GM18858 (cell line): ENCODE measurements around the gene MARS2.
"Not testable (repeated sequence)": the region's sequence is repeated elsewhere in the genome, so short reads cannot be mapped to it uniquely, and the experiment has no call there.

Experiments
- ATAC-seq: cut with Tn5 transposase; IDR thresholded peaks from one replicate; pipeline ENCODE4 v1.9.1; 2021; ENCODE audit not compliant: unreplicated experiment

The MARS2 gene

GRCh38 chr2:197705121-197705911 lies at the start of gene MARS2:
Gene MARS2 (plus strand): TSS chr2:197705369. CDS start chr2:197705406, 37 bp downstream.
- ATAC-seq = peak; percentile 77

- ATAC-seq = no peak
Observed at GRCh38 chr2:197657562-197657961, 47.6 kb upstream of the MARS2 start.

GRCh38 chr2:197661626-197662025 lies 43.5 kb upstream of the MARS2 start:
- no peak for ATAC-seq

- ATAC-seq = no peak
Observed at GRCh38 chr2:197666277-197666676, 38.9 kb upstream of the MARS2 start.

- no peak for ATAC-seq
Observed at GRCh38 chr2:197668296-197668695, 36.9 kb upstream of the MARS2 start.

GRCh38 chr2:197669077-197669476 lies 36.1 kb upstream of the MARS2 start:
- ATAC-seq = no peak

GRCh38 chr2:197672371-197672893 lies 32.7 kb upstream of the MARS2 start:
- no peak for ATAC-seq

GRCh38 chr2:197673106-197673505 lies 32.1 kb upstream of the MARS2 start:
- no peak for ATAC-seq

- ATAC-seq = no peak
Observed at GRCh38 chr2:197673606-197674005, 31.6 kb upstream of the MARS2 start.

GRCh38 chr2:197674060-197674459 lies 31.1 kb upstream of the MARS2 start:
- no peak for ATAC-seq

GRCh38 chr2:197674591-197674990 lies 30.6 kb upstream of the MARS2 start:
- no peak for ATAC-seq

GRCh38 chr2:197675246-197675645 lies 29.9 kb upstream of the MARS2 start, which contains the start of gene RFTN2:
Gene RFTN2 (minus strand): TSS chr2:197675587. CDS start chr2:197675458, 129 bp downstream.
- no peak for ATAC-seq

GRCh38 chr2:197675711-197676188 lies 29.4 kb upstream of the MARS2 start:
- no peak for ATAC-seq

GRCh38 chr2:197677056-197677455 lies 28.1 kb upstream of the MARS2 start:
- ATAC-seq = no peak

GRCh38 chr2:197677483-197677882 lies 27.7 kb upstream of the MARS2 start:
- ATAC-seq = no peak

GRCh38 chr2:197695206-197695605 lies 10.0 kb upstream of the MARS2 start:
- not testable (repeated sequence) for ATAC-seq

- not testable (repeated sequence) for ATAC-seq
Observed at GRCh38 chr2:197695971-197696370, 9.2 kb upstream of the MARS2 start.

GRCh38 chr2:197696571-197696970 lies 8.6 kb upstream of the MARS2 start:
- not testable (repeated sequence) for ATAC-seq

- not testable (repeated sequence) for ATAC-seq
Observed at GRCh38 chr2:197699724-197700123, 5.4 kb upstream of the MARS2 start.

- no peak for ATAC-seq
Observed at GRCh38 chr2:197700960-197701359, 4.2 kb upstream of the MARS2 start.

GRCh38 chr2:197704434-197705120 lies 592 bp upstream of the MARS2 start:
- peak; percentile 23 for ATAC-seq
